K562 (cell line): Measurements from ENCODE around the gene CDKN1C. TPM values are rescaled to one million over a fixed set of nuclear protein-coding genes. Genes with fewer than 3 reads are reported as not detected.
A peak's percentile ranks its signal among the peaks of the same experiment; 100 is the strongest.

Experiments used
- ARID3B ChIP-seq: fragments of 250-450 bp; sonication (Bioruptor Pico); IDR thresholded peaks from 2 replicates; pipeline ENCODE4 v1.4.0; 2020; ENCODE audit warnings: borderline replicate concordance
- ETS2 ChIP-seq: IDR thresholded peaks from 2 replicates; pipeline ENCODE4 v1.6.1; 2016; ENCODE audit warnings: borderline replicate concordance, missing genetic modification characterization, mild to moderate bottlenecking, moderate library complexity, missing compliant biosample characterization; ENCODE audit not compliant: poor library complexity, severe bottlenecking
- FOXJ2 ChIP-seq: fragments of 200-800 bp; sonication (Bioruptor generic); IDR thresholded peaks from 2 replicates; pipeline ENCODE4 v1.6.1; 2016; ENCODE audit warnings: missing genetic modification characterization, missing compliant biosample characterization
- MGA ChIP-seq: fragments of 450-650 bp; IDR thresholded peaks from 2 replicates; pipeline ENCODE4 v1.6.1; 2016; ENCODE audit warnings: mild to moderate bottlenecking, moderate library complexity
- SPI1 ChIP-seq: IDR thresholded peaks from 2 replicates; pipeline ENCODE4 v1.6.1; 2011; ENCODE audit warnings: low read depth, low read length, control low read depth, borderline replicate concordance
- ZBTB11 ChIP-seq, 3 experiments: fragments of 200-800 bp in 1 of 3; fragments of 250-450 bp in 1 of 3; fragments of 450-650 bp in 1 of 3; sonication (Bioruptor Pico) in 1 of 3; sonication (Bioruptor generic) in 1 of 3; formaldehyde crosslinking in 1 of 3; IDR thresholded peaks; 2 replicates each; pipeline versions ENCODE4 v1.6.1 to v1.8.0; 2016 to 2022; ENCODE audit warnings: mild to moderate bottlenecking in 2 of 3, missing genetic modification characterization in 2 of 3, missing compliant biosample characterization in 1 of 3, moderate library complexity in 1 of 3
- polyA plus RNA-seq, 8 experiments: library from polyadenylated mRNA; depleted of rRNA in 4 of 8; stranded (reverse) in 5 of 8; unstranded in 3 of 8; fragments of >200 nt; fragmentation: Nextera tagmentation in 2 of 8; fragmentation: Illumina TruSeq in 1 of 8; extraction: Ambion mirVana in 2 of 8; extraction: Trizol in 1 of 8; gene quantifications; 2 replicates each; pipeline versions ENCODE4 v1.2.1 to v1.2.3, GENCODE V29; 2011 to 2014; ENCODE audit warnings: inconsistent platforms in 1 of 8, missing spikeins in 1 of 8
- total RNA-seq, 7 experiments: library from RNA; depleted of rRNA in 6 of 7; stranded (reverse); fragments of >200 nt in 6 of 7; fragmentation: Illumina TruSeq in 2 of 7; extraction: Trizol in 2 of 7; gene quantifications; 2 replicates each; pipeline versions ENCODE4 v1.2.1 to v1.2.3, GENCODE V29; 2011 to 2021; ENCODE audit warnings: low replicate concordance in 1 of 7

CDKN1C gene
- total and polyA plus RNA-seq, 9 of the 15 experiments (the other 6 are each of a cell fraction or from before 2014, with no cell fraction given) = 2.8 to 21.1 (median 9.3) TPM

- TF ChIP-seq ZBTB11 (CRISPR knock-in tag; IDR thresholded peaks at IDR 0.05) (peak in 2 of 3 experiments; percentile 82 to 97; a peak in 4 of 6 replicates), MGA (peak; percentile 90), ARID3B (CRISPR knock-in tag) (no peak), ETS2 (tag) (no peak), FOXJ2 (tag) (no peak), SPI1 (peak; percentile 51; the same call in 1 of the 2 replicates)
These were observed 6.8 kb upstream of the CDKN1C start (continued) for GRCh38 chr11:2892215-2892966.
